ENCODE data around the gene SFT2D2. TPM values are rescaled to one million over a fixed set of nuclear protein-coding genes. Genes with fewer than 3 reads are reported as not detected.

SFT2D2 gene
- total RNA-seq: 10 to 100 TPM; 42.5 to 77.9 (median 58.4) TPM

DNA sequence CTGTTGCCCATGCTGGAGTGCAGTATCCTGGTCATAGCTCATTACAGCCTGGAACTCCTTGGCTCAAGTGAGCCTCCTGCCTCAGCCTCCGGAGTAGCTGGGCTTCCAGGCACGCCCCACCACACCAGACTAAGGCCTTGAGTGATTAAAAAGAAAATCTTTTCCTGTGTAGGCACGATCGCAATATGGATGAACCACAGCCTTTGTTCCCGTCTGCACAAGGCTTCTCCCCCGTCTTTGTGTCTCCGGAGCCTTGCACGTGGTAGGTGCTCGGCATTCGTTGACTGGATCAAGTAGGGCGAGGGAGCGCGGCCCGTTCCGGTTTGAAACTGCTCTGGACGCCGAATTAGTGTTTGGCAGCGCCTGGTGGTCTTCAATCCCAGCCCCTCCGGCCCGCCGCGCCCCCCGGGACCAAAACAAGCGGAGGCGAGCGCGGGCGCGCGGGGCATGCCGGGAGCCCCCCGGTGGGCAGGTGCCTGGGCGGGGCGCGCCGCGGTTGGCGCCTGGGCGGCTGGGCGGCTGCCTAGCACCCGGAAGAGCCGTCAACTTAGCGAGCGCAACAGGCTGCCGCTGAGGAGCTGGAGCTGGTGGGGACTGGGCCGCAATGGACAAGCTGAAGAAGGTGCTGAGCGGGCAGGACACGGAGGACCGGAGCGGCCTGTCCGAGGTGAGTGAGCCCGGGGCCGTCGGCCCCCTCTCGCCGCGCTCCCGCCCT is at the start of gene SFT2D2:
SFT2D2 (plus strand) TSS at position 529 of the 715 bp plus-strand sequence; CDS start at position 605, 76 bp downstream.
- TF ChIP-seq EP300 (IDR thresholded peaks at IDR 0.05) (no peak), POLR2A (IDR thresholded peaks at IDR 0.05) (peak in 1 of 2 donors; percentile 67), POLR2AphosphoS5 (IDR thresholded peaks at IDR 0.05) (peak in 1 of 3 donors; percentile 29)
- TF ChIP-seq, protein P1, sequence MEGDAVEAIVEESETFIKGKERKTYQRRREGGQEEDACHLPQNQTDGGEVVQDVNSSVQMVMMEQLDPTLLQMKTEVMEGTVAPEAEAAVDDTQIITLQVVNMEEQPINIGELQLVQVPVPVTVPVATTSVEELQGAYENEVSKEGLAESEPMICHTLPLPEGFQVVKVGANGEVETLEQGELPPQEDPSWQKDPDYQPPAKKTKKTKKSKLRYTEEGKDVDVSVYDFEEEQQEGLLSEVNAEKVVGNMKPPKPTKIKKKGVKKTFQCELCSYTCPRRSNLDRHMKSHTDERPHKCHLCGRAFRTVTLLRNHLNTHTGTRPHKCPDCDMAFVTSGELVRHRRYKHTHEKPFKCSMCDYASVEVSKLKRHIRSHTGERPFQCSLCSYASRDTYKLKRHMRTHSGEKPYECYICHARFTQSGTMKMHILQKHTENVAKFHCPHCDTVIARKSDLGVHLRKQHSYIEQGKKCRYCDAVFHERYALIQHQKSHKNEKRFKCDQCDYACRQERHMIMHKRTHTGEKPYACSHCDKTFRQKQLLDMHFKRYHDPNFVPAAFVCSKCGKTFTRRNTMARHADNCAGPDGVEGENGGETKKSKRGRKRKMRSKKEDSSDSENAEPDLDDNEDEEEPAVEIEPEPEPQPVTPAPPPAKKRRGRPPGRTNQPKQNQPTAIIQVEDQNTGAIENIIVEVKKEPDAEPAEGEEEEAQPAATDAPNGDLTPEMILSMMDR (IDR thresholded peaks at IDR 0.05): no peak
- H3K9me3 ChIP-seq: no peaks in the 10 kb centered on the region
- DNase-seq (ENCODE audit: low spot score in 2 of 2): peak; percentile 81 to 87
- H3K27ac ChIP-seq: peak within 1 kb of the TSS; percentile 88
- whole genome bisulfite sequencing: 2% methylated on average over 18 of the region's 58 CpGs
- peak within 1 kb of the TSS; percentile 90 for H3K4me3 ChIP-seq
- peaks cover 47% of the 10 kb centered on the region for H3K4me1 ChIP-seq
- H3K27me3 ChIP-seq: no peaks in the 10 kb centered on the region
- H3K36me3 ChIP-seq: no peaks in the 10 kb centered on the region

DNA sequence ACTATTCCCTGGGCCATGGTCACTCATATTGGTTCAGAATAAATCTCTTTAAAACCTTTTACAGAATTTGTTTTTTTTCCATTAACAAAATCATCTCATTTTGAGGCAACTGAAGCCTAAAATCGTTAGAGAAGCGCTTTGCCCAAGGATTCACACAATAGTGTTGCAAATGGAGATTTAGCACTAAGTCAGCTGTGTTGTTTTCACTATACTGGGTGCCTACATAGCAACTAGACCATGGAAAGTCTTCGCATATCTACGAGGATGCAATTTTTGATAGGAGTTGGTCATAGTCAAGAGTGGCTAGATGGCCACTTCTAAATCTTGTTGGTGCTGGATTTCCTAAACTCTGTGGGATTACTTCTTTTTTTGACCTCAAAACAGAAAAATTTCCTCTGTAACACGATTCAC is 47.6 kb upstream of the SFT2D2 start:
- Histone ChIP-seq H3K36me3 (no peaks in the 10 kb centered on the region), H3K4me3 (peak overlapping the region; percentile 71)

DNA sequence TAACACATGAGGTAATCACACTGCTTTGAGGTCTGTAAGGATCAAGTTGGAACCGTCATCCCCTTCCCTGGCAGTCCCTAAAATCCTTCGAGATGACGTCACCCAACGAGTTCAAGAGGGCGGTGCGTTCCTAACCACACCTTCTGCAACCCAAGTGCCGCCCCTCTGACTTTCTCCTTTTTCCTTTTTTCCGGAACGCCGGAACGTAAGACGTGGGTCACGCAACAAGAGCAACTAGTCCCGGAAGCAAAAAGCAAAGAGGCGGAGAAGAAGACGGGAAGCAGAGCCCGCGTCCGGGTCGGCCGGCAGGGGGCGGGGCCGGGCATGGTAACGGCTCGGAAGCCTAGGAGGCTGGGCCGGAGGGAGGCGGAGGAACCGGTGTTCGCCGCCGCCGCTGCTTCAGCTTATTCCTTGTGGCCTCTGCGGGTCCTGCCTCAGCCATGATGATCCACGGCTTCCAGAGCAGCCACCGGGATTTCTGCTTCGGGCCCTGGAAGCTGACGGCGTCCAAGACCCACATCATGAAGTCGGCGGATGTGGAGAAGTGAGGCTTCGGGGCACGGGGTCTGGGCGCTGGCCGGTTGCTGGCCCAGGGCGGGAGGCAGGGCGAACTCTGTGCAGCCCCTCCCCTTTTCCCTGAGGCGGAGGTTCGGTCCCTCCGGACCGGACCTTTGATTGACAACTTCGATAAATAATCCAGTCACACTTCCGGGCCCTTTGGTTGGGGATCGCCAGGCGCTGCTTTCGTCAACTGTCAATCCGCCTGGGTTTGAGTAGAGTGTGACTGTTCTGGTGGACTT is 47.0 kb upstream of the SFT2D2 start, which contains the start of gene TIPRL:
TIPRL (plus strand) TSS at position 325 of the 800 bp plus-strand sequence; CDS start at position 441, 116 bp downstream.
- H3K4me3 ChIP-seq: peak within 1 kb of the TSS; percentile 71
- whole genome bisulfite sequencing: under 1% methylated on average over 39 of the region's 56 CpGs

More for the DNA sequence above, 47.6 kb upstream of the SFT2D2 start:
- Histone ChIP-seq H3K4me1 (peaks cover 22% of the 10 kb centered on the region), H3K27me3 (no peaks in the 10 kb centered on the region), H3K27ac (peak overlapping the region; percentile 91), H3K9me3 (no peaks in the 10 kb centered on the region)
- no peak for DNase-seq (ENCODE audit: low spot score in 2 of 2)
- TF ChIP-seq POLR2AphosphoS5 (IDR thresholded peaks at IDR 0.05): no peak
- TF ChIP-seq POLR2A (IDR thresholded peaks at IDR 0.05): no peak
- TF ChIP-seq EP300 (IDR thresholded peaks at IDR 0.05): no peak
- TF ChIP-seq, protein P1 (IDR thresholded peaks at IDR 0.05): no peak
- WGBS: 75% methylated on average over 5 of the region's 5 CpGs

DNA sequence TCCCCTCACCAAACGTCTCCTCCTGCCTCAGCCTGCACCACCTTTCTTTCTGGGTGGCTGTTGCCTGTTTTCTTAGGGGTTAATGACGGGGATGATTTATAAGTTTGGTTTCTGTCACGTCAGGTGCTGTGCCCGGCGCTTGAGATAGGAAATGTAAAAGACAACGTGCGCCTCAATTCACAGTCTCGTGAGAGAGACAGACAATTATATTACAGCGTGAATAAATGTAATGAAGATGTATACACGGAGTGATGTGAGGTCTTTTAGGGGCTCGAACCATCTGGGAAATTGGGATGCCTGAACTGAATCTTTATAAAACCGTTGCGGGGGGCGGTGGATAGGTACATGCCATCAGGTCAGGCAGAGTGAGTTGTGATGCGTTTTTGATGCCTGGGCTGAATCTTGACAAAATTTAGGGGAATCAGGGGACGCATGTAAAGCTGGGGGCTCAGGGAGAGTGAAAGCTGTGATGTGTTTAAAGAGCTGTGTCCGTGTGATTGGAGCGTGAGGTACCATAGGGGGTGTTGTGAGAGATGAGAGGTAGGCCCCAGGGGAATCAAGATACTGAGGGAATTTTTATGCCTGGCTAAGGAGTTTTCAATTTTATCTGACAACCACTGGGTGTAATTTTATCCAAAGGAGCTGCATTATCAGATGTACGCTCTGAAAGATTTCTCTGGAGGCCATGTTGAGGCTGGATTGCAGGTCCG is 46.2 kb upstream of the SFT2D2 start:
- no peaks in the 10 kb centered on the region for H3K36me3 ChIP-seq
- 4% methylated on average over 20 of the region's 20 CpGs for WGBS
- H3K27ac ChIP-seq: peak overlapping the region; percentile 91
- DNase-seq (ENCODE audit: low spot score in 2 of 2): no peak
- no peaks in the 10 kb centered on the region for H3K9me3 ChIP-seq
- peak overlapping the region; percentile 71 for H3K4me3 ChIP-seq
- no peaks in the 10 kb centered on the region for H3K27me3 ChIP-seq
- no peak for TF ChIP-seq POLR2A (IDR thresholded peaks at IDR 0.05)
- no peak for TF ChIP-seq EP300 (IDR thresholded peaks at IDR 0.05)
- no peak for TF ChIP-seq POLR2AphosphoS5 (IDR thresholded peaks at IDR 0.05)
- TF ChIP-seq, protein P1 (IDR thresholded peaks at IDR 0.05): no peak
- peaks cover 22% of the 10 kb centered on the region for H3K4me1 ChIP-seq

More for the DNA sequence above, 47.0 kb upstream of the SFT2D2 start, which contains the start of gene TIPRL:
- no peaks in the 10 kb centered on the region for H3K27me3 ChIP-seq
- no peaks in the 10 kb centered on the region for H3K9me3 ChIP-seq
- no peaks in the 10 kb centered on the region for H3K36me3 ChIP-seq
- DNase-seq (ENCODE audit: low spot score in 2 of 2): peak; percentile 98
- H3K27ac ChIP-seq: peak within 1 kb of the TSS; percentile 91
- TF ChIP-seq EP300 (IDR thresholded peaks at IDR 0.05): no peak
- TF ChIP-seq, protein P1 (IDR thresholded peaks at IDR 0.05): peak; percentile 43 to 69
- peak in 2 of 3 donors; percentile 23 to 70 for TF ChIP-seq POLR2AphosphoS5 (IDR thresholded peaks at IDR 0.05)
- peak; percentile 31 to 79 for TF ChIP-seq POLR2A (IDR thresholded peaks at IDR 0.05)
- peaks cover 22% of the 10 kb centered on the region for H3K4me1 ChIP-seq

Measured in suprapubic skin (tissue), 4 donors.